ENCODE data around the gene DUS1L.

The DUS1L gene

DNA sequence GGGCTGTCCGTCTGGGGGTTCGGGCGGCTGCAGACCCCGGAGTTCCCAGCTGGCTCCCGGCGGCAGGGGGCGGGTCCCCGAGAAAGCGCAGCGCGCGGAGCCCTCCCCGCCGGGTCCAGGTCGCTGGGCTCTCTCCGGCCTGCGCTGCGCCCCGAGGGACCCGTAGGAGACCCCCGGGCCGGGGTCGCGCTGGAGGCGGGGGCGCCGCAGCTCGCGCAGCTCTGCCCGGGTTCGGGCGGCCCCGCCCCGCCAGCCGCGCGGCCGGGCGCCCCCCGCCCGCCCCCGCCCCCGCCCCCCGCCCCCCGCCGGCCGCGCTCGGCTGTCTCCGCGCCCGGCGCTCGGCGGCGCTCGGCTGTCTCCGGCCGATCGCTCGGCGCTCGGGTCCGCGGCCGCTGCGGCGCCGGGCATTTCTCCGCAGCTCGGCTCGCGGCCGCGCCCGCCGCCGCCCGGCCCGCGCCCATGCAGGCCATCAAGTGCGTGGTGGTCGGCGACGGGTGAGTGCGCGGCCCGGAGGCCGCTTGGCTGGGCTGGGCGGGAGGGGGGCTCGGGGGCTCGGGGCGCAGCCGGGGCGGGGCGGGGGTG is 34.2 kb downstream of the DUS1L start, which contains the start of gene RAC3:
RAC3 (plus strand) TSS at position 376 of the 582 bp plus-strand sequence; CDS start at position 460, 84 bp downstream.
- TF ChIP-seq, protein P1, sequence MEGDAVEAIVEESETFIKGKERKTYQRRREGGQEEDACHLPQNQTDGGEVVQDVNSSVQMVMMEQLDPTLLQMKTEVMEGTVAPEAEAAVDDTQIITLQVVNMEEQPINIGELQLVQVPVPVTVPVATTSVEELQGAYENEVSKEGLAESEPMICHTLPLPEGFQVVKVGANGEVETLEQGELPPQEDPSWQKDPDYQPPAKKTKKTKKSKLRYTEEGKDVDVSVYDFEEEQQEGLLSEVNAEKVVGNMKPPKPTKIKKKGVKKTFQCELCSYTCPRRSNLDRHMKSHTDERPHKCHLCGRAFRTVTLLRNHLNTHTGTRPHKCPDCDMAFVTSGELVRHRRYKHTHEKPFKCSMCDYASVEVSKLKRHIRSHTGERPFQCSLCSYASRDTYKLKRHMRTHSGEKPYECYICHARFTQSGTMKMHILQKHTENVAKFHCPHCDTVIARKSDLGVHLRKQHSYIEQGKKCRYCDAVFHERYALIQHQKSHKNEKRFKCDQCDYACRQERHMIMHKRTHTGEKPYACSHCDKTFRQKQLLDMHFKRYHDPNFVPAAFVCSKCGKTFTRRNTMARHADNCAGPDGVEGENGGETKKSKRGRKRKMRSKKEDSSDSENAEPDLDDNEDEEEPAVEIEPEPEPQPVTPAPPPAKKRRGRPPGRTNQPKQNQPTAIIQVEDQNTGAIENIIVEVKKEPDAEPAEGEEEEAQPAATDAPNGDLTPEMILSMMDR (IDR thresholded peaks at IDR 0.05; ENCODE audit: poor library complexity, severe bottlenecking), result no peak
- ATAC-seq (ENCODE audit: low read depth) (peak; percentile 11), DNase-seq (ENCODE audit: low spot score) (no peak)
- H3K4me1 ChIP-seq (ENCODE audit: insufficient read depth, poor library complexity, severe bottlenecking), result no peaks in the 10 kb centered on the region
- H3K9me3 ChIP-seq (ENCODE audit: severe bottlenecking), result no peaks in the 10 kb centered on the region
- peak within 1 kb of the TSS; percentile 46 for H3K4me3 ChIP-seq (ENCODE audit: severe bottlenecking)
- H3K36me3 ChIP-seq (ENCODE audit: low read depth), result peaks cover 15% of the 10 kb centered on the region
- peak within 1 kb of the TSS; percentile 52 for H3K27ac ChIP-seq (ENCODE audit: poor library complexity, severe bottlenecking)
- no peaks in the 10 kb centered on the region for H3K27me3 ChIP-seq (ENCODE audit: insufficient read depth, poor library complexity, severe bottlenecking)

DNA sequence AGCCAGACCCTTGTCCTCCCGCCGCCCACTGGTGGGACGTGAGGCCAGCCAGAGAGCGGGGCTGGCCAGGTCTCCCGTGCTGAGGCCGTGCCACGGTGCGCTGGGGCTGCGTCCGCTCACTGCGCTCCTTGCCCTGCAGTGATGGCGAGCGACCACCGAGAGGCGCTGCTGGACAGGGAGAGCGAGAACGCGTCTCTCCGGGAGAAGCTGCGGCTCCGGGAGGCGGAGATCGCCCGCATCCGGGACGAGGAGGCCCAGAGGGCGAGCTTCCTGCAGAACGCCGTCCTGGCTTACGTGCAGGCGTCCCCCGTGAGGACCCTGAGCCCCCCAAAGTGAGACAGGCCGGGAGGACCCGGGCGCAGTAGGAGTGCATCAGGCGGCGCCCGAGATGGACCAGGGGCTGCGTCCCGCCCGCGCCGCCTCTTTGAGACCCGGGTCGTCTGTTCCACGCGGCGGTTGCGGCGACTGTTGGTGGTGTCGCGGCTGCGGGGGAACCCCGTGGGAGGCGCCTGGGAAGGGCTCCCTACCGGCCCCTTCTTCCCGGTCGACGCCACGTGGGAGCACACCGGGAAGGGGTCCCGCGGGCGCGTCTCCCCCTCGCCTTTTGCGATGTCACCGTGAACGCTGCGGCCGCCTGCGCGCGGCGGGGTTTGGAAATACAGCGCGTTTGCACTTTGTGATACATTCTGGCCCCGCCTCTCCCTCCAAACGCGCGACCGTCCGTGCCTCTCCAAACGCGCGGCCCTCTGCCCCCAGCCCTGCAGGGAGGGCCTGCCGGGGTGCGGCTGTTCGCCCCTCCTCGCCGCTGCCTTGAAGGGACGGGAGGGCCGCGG is 34.9 kb downstream of the DUS1L start:
- H3K27ac ChIP-seq (ENCODE audit: poor library complexity, severe bottlenecking), result peak overlapping the region; percentile 52
- H3K36me3 ChIP-seq (ENCODE audit: low read depth), result peaks cover 8% of the 10 kb centered on the region
- no peaks in the 10 kb centered on the region for H3K9me3 ChIP-seq (ENCODE audit: severe bottlenecking)
- H3K4me1 ChIP-seq (ENCODE audit: insufficient read depth, poor library complexity, severe bottlenecking), result no peaks in the 10 kb centered on the region
- ATAC-seq (ENCODE audit: low read depth) (peak; percentile 49), DNase-seq (ENCODE audit: low spot score) (no peak)
- peak overlapping the region; percentile 46 for H3K4me3 ChIP-seq (ENCODE audit: severe bottlenecking)
- TF ChIP-seq, protein P1 (IDR thresholded peaks at IDR 0.05; ENCODE audit: poor library complexity, severe bottlenecking), result peak; percentile 86
- no peaks in the 10 kb centered on the region for H3K27me3 ChIP-seq (ENCODE audit: insufficient read depth, poor library complexity, severe bottlenecking)

DNA sequence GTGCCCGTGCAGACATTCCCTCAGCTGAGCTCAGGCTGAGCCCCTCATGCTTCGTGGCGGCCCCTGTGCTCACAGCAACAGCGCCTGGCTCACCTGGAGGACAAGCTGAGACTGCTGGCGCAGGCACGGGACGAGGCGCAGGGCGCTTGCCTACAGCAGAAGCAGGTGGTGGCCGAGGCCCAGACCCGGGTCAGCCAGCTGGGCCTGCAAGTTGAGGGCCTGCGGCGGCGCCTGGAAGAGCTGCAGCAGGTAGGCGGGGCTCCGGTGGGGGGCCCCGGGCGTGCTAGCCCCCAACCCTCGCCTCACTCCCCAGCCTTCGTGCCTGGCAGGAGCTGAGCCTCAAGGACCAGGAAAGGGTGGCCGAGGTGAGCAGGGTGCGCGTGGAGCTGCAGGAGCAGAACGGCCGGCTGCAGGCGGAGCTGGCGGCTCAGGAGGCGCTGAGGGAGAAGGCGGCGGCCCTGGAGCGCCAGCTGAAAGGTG is 35.6 kb downstream of the DUS1L start:
- H3K27ac ChIP-seq (ENCODE audit: poor library complexity, severe bottlenecking), result no peak overlapping the region
- H3K4me1 ChIP-seq (ENCODE audit: insufficient read depth, poor library complexity, severe bottlenecking), result no peaks in the 10 kb centered on the region
- no peaks in the 10 kb centered on the region for H3K9me3 ChIP-seq (ENCODE audit: severe bottlenecking)
- no peak for ATAC-seq (ENCODE audit: low read depth)
- no peaks in the 10 kb centered on the region for H3K27me3 ChIP-seq (ENCODE audit: insufficient read depth, poor library complexity, severe bottlenecking)
- no peak overlapping the region for H3K4me3 ChIP-seq (ENCODE audit: severe bottlenecking)
- peaks cover 1% of the 10 kb centered on the region for H3K36me3 ChIP-seq (ENCODE audit: low read depth)
- TF ChIP-seq, protein P1 (IDR thresholded peaks at IDR 0.05; ENCODE audit: poor library complexity, severe bottlenecking), result no peak
- DNase-seq (ENCODE audit: low spot score), result no peak

DNA sequence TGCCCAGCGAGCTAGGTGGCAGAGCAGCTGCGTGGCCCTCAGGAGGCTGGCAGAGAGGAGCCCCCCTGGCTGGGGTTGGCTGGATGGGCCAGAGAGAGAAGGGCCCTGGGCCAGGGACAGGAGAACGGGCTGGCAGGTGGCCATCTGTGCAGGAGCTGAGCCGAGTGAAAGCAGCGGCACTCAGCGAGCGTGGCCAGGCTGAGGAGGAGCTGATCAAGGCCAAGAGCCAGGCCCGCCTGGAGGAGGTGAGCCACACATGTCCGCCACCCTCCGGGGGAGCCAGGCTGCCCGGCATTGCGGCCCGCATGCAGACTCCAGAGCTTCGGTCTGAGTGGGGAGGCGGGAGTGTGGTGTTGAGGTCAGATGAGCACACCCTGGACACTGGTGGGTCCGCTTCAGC is 36.2 kb downstream of the DUS1L start:
- Histone ChIP-seq H3K27ac (ENCODE audit: poor library complexity, severe bottlenecking) (no peak overlapping the region), H3K9me3 (ENCODE audit: severe bottlenecking) (no peaks in the 10 kb centered on the region), H3K4me1 (ENCODE audit: insufficient read depth, poor library complexity, severe bottlenecking) (no peaks in the 10 kb centered on the region), H3K4me3 (ENCODE audit: severe bottlenecking) (no peak overlapping the region), H3K36me3 (ENCODE audit: low read depth) (no peaks in the 10 kb centered on the region; the same call in 1 of the 2 replicates), H3K27me3 (ENCODE audit: insufficient read depth, poor library complexity, severe bottlenecking) (no peaks in the 10 kb centered on the region)
- no peak for ATAC-seq (ENCODE audit: low read depth)
- TF ChIP-seq, protein P1 (IDR thresholded peaks at IDR 0.05; ENCODE audit: poor library complexity, severe bottlenecking), result no peak
- no peak for DNase-seq (ENCODE audit: low spot score)
